Esophagus squamous epithelium (tissue), 4 donors: ENCODE measurements around the gene SLC24A3.

Source experiments
- POLR2A ChIP-seq, 4 donors: fragments of 450-650 bp; IDR thresholded peaks; one replicate each; pipeline ENCODE4 v1.6.1; 2017; ENCODE audit warnings: antibody characterized with exemption in 4 of 4, mild to moderate bottlenecking in 4 of 4, moderate library complexity in 3 of 4
- TF ChIP-seq, protein P1 (sequence below), 6 experiments: fragments of 450-650 bp in 4 of 6; fragments of 200-600 bp in 2 of 6; sonication (generic) in 2 of 6; IDR thresholded peaks; one replicate each; pipeline ENCODE4 v1.5.1; 2016 to 2019; ENCODE audit warnings: antibody characterized with exemption in 6 of 6, mild to moderate bottlenecking in 4 of 6, moderate library complexity in 4 of 6

DNA sequence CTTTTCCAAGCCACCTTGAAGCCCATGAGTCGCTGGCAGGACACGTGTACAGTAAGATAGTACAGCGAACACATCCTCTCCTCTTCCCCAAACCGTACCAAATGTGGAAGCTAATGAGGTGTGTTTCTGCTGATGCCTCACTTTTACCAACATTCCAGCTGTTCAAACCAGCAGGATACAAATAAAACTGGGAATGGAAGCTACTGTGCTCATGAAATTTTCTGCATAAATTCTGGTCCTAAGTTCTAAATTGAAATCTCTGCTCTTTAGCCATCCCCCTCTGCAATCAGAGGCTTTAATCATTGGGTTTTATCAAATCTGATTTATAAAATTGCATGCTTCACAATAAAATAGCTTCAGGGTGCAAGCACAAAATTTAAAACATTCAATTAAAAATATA, 463.8 kb downstream of the SLC24A3 start:
- TF ChIP-seq, protein P1, sequence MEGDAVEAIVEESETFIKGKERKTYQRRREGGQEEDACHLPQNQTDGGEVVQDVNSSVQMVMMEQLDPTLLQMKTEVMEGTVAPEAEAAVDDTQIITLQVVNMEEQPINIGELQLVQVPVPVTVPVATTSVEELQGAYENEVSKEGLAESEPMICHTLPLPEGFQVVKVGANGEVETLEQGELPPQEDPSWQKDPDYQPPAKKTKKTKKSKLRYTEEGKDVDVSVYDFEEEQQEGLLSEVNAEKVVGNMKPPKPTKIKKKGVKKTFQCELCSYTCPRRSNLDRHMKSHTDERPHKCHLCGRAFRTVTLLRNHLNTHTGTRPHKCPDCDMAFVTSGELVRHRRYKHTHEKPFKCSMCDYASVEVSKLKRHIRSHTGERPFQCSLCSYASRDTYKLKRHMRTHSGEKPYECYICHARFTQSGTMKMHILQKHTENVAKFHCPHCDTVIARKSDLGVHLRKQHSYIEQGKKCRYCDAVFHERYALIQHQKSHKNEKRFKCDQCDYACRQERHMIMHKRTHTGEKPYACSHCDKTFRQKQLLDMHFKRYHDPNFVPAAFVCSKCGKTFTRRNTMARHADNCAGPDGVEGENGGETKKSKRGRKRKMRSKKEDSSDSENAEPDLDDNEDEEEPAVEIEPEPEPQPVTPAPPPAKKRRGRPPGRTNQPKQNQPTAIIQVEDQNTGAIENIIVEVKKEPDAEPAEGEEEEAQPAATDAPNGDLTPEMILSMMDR (IDR thresholded peaks at IDR 0.05) = no peak
- TF ChIP-seq POLR2A (IDR thresholded peaks at IDR 0.05) = no peak
